Head of caudate nucleus (tissue), 42 donors: ENCODE results near the gene DNAJC5.
"Not testable (repeated sequence)": the region's sequence is repeated elsewhere in the genome, so short reads cannot be mapped to it uniquely, and the experiment has no call there.

Experiments used
- DNase-seq, 42 donors: peaks; one replicate each; pipeline versions ENCODE4 v3.0.0 to v3.0.0-alpha.2; 2020 to 2021; ENCODE audit warnings: mixed read lengths in 7 of 42
- intact Hi-C: fragments of 100-400 bp; cut with DNase I; formaldehyde crosslinking; loops from one replicate; pipeline ENCODE4 v1.15.0; 2022

The DNAJC5 gene

DNA sequence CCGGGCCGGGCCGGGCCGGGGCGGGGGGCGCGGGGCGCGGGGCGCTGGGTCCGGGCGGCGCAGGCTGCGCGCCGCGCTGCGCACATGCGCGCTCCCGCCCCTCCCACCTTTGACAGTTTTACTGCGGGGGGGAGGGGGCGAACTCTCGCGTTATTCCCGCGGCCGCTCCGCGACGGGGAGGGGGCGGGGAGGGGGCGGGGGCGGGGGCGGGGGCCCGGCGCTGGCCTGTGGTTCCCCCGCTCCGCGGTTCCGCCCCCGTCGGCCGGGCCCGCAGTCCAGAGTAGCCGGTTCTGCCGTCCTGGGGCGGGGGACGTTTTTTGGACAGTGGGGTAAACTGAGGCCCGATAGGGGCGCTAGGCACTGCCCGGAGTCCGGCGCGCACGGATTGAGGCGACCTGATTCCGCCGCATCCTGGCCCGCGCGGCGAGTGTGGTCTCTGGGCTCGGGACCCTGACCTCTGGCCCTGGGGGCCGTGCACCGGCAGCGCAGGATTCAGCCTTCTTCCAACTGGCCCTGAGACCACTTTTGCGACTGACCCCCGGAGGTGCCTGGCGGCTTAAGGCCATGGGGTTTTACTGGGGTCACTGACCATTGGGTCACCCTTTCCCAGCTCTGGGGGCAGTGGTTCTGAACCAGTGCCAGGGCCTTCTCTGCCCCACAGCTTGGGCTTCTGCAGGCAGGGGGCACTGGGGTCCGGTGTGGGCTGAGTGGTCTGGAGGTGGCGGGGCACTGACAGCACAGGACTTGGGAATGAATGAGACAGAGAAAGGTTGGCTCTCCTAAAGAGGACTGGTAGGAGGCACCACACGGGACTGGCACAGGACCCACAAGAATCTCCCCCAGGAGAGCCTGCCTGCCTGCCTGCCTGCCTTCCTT is 75.2 kb downstream of the DNAJC5 start, which contains the start of gene ZNF512B:
TSS of gene ZNF512B (minus strand) at position 93 of the 876 bp plus-strand sequence. CDS start 1,980 bp downstream, outside the sequence.
- intact Hi-C loops = loop anchor here (5.0 kb wide), 1 partner anchor 428 kb away; no protein-coding TSS in a partner anchor
- peak in 32 of 42 donors; percentile 47 to 84 (median 68) for DNase-seq

GRCh38 chr20:63970714-63971431 is 75.9 kb downstream of the DNAJC5 start:
- DNase-seq = peak in 1 of 42 donors; percentile 10
- intact Hi-C loops = loop anchor here (5.0 kb wide), 1 partner anchor 429 kb away; no protein-coding TSS in a partner anchor

DNA sequence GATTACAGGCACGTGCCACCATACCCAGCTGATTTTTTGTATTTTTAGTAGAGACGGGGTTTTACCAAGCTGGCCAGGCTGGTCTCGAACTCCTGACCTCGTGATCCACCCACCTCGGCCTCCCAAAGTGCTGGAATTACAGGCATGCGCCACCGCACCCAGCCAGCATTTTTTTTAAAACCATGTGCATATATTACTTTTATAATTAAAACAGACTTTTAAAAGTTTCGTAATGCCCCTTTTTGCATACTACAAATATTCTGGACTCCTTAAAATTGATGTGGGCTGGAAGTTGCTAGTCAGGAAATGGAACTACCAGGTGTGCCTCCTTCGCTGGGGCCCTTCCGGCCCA is 77.0 kb downstream of the DNAJC5 start:
- intact Hi-C loops = loop anchor here (5.0 kb wide), 1 partner anchor 430 kb away; no protein-coding TSS in a partner anchor
- DNase-seq = peak in 1 of 42 donors; percentile 8

DNA sequence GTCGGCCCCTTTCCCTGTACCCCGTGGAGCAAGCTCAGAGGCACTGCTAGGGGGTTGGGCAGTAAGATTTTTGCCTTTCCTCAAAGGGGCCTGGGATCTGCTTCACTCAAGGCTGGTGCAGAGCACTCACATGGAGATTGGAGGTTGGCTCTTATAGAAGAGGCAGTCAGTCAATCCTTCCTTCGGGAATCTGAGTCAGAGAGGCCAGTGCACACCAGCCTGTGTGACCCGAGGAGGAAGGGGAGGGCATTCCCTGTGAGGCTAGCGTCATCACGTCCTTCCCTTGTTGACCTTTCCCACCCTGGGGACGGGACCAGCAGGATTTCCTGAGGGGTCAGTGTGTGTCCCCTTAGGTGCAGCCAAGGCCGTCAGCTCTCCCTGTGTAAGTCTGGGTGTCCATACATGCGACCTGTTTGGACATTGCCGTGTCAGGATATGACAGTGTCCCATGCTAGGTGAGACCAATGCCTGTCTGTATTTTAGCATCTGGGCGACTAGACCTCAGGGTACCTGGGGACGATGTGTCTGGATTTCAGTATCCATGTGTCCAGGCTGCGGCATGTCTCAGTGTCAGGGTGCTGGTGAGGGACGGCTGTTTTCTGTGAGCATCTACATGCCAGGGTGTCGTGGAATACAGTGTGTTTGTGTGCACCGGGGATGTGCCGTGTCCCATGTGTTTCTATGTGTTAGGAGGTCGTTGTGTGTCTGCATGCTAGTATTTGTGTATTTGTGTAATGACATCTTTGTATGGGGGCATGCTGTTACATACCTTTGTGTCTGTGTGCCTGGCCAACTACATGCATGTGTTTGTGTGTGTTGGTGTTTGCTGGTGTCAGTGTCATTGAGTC is 77.6 kb downstream of the DNAJC5 start:
- DNase-seq = peak in 1 of 42 donors; percentile 15

GRCh38 chr20:63973160-63973479 is 78.2 kb downstream of the DNAJC5 start:
- peak in 1 of 42 donors; percentile 14 for DNase-seq
- intact Hi-C loops = loop anchor here (5.0 kb wide), 1 partner anchor 431 kb away; no protein-coding TSS in a partner anchor

More for the DNA sequence above, 77.6 kb downstream of the DNAJC5 start:
- intact Hi-C loops = loop anchor here (5.0 kb wide), 1 partner anchor 430 kb away; no protein-coding TSS in a partner anchor

DNA sequence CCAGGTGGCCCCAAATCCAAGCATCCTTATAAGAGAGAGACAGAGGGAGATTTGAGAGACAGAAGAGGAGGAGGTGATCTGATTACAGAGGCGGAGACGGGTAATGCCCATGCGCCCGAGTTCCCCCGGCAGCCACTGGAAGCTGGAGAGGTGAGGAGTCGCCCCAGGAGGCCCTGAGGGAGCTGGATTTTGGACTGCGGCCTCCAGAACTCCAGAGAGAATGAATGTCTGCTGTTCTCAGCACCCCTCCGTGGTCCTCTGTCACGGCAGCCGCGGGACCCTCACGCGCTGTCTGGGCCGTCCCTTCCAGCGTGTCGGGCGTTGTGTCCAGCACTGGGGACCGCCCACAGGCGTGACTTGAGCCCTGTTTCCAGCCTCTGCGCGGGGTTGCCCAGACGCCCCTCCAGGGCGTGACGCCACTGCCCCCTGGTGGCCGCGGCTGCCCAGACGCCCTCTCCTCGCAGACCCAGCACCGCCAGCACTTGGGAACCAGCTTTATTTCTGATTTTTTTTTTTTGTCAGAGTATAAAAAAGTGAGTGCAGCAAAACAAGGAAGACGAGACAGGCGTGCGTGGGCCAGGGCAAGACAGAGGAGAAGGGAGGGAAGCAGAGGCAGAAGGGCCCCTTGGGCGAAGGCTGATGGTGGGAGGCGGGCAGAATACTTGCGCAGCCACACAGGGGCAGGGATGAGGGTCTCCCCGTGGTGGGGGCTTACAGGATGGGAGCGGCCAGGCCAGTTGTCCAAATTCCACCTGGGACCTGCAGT is 78.9 kb downstream of the DNAJC5 start:
- peak; percentile 66 to 94 (median 87) for DNase-seq
- intact Hi-C loops = loop anchor here (2.0 to 5.0 kb wide), 2 partner anchors 187 to 432 kb away; no protein-coding TSS in a partner anchor

DNA sequence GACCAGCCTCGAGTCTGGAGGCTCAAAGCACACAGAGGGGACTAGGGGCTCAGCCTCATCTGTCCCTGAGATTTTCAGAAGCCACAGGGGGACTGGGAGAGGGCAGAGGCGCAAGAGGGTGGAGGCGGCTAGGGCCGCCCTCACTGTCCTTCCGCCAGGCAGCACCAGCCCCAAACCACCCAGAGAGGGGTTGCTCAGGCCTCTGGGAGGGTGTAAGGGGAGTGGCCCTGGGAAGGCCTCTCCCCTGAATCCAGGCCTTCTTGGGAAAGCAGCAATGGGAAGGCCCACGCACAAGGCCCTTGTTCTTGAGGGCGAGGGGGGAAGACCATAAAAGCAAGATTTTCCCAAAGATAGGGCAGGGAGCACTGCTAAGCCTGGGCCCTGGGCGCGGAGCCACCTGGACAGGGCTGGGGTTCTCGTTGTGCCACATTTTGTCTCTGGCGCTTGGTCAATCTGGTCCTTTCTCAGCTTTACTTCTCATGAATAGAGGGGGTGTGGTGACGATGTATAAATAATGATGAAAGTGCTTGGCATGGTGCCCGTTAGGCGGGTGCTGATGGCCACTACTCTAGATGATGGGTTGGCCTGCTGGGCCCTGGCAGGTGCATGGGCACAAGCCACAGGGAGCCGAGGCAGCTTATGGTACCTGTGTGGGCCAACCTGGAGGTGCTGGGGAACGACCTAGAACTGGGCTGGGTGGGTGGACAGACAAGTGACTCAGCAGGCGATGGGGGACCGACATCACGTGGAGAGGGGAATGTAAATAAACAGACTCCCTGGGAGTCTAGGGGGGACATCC is 79.7 kb downstream of the DNAJC5 start:
- peak in 1 of 42 donors; percentile 17 for DNase-seq
- intact Hi-C loops = loop anchor here (2.0 to 5.0 kb wide), 2 partner anchors 188 to 432 kb away; no protein-coding TSS in a partner anchor

DNA sequence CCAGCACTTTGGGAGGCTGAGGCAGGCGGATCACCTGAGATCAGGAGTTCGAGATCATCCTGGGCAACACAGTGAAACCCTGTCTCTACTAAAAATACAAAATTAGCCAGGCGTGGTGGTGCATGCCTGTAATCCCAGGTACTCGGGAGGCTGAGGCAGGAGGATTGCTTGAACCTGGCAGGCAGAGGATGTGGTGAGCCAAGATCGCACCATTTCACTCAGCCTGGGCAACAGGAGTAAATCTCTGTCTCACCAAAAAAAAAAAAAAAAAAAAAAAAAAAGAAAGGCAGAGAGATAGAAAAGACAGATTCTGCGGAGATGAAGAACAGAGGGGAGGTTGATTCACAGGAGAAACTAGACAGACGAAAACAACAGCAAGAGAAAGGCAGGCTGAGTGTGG is 81.6 kb downstream of the DNAJC5 start:
- DNase-seq, intact Hi-C loops: not testable (repeated sequence)

- DNase-seq = peak in 1 of 42 donors; percentile 9
- intact Hi-C loops = no loop called here
These were observed 82.2 kb downstream of the DNAJC5 start for GRCh38 chr20:63976980-63977738.

- intact Hi-C loops = no loop called here
- peak in 6 of 42 donors; percentile 39 to 73 (median 57) for DNase-seq
These were observed 82.9 kb downstream of the DNAJC5 start for GRCh38 chr20:63977739-63978276.

DNA sequence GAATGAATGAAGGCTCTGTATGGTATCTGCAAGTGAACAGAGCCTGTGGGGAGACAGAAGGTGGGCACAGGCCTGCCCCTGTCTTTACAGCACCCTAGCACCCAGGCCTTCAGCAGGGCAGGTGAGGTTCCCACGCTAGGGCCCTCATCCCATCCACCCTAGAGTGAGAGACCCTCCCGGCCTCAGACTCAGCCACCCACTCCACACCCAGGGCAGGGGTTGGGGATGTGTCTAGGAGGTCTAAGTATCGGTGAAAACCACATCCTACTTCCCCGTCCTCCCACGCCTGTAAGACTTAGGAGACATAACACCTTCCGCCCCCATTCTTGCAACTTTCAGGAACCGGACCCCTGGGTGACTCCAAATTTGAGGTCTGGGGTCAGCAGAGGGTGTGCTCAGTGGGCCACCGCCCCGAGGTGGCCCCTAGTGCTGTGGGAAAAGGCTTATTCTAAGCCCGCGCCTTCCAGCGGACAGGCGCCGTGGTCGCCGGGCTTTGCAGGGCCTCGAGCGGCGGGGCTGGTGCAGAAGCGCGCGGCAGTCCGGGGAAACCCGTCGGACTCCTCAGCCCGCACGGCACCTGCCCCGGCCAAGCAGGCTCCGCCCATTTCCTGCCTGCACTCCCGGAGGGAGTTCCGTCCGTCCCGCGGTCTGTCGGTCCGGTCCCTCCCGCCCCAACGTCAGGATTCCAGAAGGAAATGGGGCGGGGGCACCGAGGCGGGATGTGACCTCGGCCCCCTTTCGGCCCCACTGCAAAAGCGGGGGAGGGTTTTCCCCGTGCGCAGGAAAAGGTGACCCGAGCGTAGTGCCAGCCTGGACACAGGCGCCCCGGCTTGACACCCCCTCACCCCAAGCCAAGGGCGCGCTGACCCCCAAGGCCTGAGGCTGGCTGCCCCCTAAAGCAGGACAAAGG is 83.6 kb downstream of the DNAJC5 start:
- peak in 19 of 42 donors; percentile 13 to 67 (median 46) for DNase-seq
- intact Hi-C loops = no loop called here

DNA sequence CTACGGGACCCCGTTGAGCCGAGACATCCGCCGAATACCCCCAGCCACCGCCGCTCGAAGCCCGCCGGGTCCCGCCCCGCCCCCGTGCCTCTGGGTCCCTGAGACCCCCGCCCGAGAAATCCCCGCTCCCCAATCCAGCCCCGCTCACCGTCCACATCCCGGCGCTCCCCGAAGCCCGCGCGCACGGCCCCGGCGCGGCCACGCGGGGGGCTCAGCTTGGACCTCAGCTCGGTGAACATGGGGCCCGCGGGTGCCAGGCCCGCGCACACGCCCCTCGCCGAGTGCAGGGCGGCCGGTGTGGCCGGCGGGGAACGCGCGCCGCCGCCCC is 84.3 kb downstream of the DNAJC5 start:
- intact Hi-C loops = no loop called here
- no peak for DNase-seq

GRCh38 chr20:63979557-63980316 is 84.8 kb downstream of the DNAJC5 start, which contains the start of gene SAMD10:
Gene SAMD10 (minus strand): TSS chr20:63979642. CDS start chr20:63979467, 175 bp downstream.
- DNase-seq = peak; percentile 51 to 93 (median 79)
- intact Hi-C loops = no loop called here

DNA sequence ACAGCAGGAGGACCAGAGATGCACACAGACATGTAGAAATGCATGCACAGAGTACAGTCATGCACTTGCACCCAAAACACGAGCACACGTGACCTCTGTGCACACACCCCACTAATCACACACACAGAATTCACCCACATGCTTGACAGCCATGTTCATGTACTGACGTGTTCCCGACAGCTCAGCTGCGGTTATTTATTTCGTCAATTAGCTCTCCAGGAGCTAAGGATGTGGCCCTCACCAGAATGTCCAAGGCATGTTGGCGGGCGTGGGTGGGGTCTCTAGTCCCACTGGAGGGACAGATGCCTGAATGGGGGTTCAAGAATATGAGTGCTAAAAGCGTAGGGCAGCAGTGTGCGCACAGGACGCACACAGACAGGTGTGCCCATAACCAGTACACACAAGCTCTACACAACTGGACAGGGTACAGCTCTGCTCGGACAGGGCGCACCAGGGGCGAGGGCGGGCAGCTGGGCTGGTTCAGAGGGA is 85.4 kb downstream of the DNAJC5 start:
- DNase-seq = peak in 23 of 42 donors; percentile 33 to 78 (median 60)
- intact Hi-C loops = no loop called here
